T-helper 9 cell (primary cell): ENCODE results near the gene NPW.
"Not testable (repeated sequence)": the region's sequence is repeated elsewhere in the genome, so short reads cannot be mapped to it uniquely, and the experiment has no call there.

Experiments used
- DNase-seq: peaks from one replicate; pipeline ENCODE4 v3.0.0-alpha.2; 2020

NPW gene

DNA sequence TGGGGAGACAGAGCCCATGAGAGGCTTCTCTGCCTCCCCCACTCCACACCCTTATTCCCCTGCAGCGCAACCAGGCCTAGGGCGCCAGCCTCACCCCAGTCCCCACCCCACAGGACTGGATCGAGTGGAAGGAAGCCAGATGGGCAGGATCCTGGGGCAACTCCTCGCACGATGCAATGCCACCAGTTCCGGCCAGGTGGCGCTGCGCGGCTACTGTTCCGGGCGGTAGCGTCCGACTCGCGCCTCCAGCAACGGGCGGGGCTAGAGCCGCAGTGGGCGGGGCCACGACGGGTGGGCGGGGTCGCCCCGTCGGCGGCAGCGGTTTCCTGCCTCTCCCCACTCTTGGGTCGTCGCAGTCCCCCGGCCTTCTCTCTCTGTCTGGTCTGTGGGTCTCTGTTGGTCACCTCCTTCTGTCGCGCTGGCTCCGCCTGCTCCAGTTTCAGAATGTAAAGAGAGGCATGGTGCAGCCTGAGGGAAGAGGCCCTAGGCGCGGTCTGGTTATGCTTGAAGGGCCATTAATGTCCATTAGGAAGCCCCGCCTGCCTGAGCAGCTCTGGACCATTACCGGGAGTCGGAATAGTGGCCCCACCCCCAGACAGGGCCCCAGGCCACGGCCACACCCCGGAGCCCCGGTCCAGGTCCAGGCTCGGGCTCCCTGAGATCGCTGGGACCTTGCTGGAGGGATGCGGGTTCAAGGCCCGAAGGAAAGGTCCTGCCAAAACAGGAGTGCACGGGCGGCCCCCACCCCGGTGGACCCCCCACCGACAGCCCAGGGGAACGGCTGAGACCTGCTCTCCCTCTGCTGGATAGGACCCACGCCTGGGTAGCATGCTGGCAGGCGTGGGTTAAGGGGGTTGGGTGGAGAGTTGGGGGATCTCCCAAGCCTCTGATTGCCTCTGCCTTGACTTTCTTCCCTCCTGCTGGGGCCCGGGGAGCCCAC, 3.8 kb downstream of the NPW start:
- peak; percentile 99 for DNase-seq

DNA sequence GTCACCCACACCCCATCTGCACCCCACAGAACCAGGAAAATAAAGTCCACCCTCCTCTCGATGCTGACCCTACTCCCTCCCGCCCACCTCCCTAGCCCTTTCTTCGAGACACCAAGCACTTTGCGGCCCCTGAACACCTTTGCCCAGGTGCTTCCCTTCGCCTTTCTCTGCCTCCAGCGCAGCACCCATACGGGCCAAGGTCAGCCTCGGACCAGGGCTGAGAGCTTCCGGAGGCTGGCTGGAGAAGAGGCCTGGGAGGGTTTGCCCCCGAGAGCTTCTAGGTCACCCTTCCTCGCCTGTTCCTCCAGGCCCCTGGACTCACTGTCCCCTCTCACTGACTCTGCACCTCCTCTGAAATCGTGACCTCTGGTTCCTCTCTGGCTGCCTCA, 4.4 kb downstream of the NPW start:
- DNase-seq = no peak

DNA sequence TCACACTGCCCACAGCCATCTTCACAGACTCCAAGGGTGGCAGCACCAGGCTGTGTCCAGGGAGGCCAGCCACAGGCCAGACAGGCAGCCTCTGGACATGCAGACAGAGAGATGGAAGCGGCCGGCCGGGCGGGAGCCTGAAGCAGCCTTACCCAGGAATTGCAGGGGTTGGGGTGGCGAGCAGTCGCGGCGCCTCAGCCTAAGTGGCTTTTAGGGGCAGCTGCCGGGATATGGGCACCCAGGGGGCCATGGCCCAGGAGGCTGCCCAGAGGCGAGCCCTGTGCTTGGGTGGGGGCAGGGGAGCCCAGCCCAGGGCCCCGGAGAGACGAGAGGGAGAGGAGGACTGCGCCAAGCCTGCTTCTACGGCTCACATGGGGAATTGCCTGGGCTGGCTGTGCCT, 5.7 kb downstream of the NPW start:
- no peak for DNase-seq

DNA sequence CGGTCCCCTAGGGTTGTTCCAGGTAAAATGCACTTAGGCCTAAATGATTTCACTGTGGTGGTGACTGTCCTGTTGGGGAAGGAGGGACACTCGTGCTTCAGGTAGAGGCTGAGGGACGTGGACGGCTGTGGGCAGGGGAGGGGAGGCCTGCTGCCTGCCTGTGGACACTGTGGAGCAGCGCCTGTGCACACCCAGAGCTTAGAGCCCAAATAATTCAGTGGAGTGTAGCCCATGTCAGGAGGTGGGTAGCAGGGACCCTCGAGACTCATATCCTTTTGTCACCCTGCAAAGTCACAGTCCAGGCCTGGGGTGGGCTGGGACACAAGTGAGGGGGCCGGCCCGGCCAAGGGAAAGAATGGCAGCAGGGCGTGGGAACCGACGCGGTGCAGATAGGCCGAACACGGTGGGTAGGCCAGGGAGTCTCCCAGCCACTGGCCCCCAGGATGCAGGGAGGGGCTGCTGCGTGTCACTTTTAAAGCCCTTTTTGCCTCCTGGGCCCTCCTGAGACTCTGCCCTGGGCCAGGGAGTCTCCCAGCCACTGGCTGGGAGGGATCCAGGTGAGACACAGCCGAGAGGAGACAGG, 6.4 kb downstream of the NPW start:
- DNase-seq = no peak

DNA sequence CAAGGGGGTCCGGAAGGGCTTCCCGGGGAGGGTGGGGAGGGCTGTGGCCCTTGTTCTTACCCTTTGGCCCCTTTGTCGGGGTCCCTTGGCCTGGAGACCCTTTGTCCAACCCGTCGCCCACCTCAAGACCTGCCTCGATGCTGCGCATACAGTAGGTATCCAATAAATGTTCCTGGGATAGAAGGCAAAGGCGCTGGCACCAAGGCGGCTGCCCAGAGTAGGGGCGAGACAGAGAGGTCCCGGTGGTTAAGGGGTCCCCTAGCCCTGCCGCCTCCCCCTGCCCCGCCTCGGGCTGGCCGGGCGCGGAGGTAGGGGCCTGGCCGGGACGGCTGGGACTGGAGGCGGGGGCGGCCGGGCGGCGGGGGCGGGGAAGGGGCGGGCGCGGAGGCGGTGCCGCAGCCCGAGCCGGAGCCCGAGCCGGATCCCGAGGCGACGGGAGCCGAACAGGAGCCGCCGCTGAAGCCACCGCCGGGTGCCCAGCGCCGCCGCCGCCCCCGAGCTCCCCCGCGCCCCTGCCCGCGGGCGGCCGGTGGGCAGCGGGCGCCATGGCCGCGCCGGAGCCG, 7.0 kb downstream of the NPW start, which contains the start of gene NHERF2:
TSS of gene NHERF2 (plus strand) at position 442 of the 563 bp plus-strand sequence. CDS start at position 546, 104 bp downstream.
- peak; percentile 38 for DNase-seq

DNA sequence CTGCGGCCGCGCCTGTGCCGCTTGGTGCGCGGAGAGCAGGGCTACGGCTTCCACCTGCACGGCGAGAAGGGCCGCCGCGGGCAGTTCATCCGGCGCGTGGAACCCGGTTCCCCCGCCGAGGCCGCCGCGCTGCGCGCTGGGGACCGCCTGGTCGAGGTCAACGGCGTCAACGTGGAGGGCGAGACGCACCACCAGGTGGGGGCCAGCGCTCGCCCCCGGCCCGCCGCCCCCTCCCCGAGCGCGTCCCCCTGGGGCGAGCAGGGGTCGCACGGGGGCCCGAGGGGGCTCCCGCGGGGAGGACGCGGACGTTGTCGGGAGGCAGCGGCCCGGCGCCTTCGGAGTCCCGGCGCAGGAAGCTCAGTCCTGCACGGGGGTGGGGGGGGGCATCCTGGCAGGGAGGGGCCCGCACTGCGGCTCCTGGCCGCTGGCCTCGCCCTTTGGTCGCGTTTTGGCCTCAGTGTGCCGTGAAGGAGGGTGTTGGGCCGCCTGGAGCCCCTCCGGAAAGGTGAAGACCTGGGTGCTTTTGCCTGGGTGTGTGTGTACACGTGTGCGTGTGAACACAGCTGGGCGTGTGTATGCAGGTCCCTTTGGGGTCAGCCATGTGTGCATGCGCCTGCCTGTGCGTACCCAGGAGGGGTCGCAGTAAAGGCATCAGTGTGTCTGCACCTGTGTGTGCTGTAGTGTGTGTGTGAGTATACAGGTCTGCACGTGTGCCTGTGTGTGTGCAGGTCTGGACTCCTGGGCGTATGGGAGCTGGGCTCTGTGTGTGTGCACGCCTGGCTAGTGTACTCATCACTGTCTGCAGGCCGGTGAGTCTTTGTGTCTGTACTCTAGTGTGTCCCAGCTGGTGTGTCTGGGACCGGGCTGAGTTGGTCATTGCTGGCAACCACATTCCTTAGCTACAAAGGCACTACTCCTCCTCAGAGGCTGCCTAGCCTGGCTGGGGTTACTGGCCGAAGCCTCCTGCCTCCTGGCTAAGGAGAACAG, 7.7 kb downstream of the NPW start:
- DNase-seq = no peak

DNA sequence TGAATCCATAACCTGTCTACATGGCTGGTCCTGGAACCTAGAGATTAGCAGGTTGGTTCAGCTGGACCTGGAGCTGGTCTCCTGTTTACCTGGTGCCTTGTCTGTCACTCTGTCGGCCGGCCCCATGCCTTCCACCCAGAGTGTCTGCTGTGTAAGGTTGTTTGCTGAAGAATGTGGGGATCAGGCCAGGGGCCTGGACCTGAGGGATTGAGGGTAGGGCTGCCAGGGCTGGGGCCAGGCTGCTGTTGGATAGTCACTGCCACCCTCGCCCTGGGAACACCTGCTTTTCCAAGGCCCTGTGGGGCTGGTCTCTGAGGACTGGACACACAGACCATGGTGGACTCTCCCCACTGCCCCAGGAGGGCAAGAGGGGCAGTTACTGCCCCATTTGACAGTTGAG, 8.6 kb downstream of the NPW start:
- no peak for DNase-seq

DNA sequence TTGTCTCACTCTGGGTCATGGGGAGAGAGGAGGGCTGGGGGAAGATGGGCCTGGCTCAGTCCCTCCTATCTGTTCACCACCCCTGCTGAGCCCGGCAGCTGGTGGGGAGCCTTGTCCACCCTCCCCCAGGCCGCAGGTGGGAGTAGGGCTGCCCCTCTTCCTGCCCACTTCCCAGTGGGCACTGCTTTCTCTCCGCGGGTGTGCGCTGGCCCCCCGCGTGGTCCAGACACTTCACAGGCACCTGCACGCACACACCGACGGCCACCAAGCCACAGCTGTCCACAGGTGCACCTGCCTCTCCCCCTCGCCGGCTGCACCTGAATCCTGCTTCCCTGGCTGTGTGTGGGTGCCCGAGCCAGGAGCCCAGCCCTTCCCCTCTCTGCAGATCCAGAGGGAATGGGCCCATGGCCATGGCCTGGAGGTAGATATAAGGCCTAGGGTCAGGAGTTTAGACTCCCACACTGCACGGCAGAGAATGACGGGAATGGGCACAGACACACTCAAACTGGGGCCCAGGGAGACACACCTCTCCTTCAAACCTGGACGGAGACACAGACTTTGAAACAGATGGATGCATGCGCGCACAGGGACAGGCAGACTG, 9.1 kb downstream of the NPW start:
- DNase-seq = no peak

DNA sequence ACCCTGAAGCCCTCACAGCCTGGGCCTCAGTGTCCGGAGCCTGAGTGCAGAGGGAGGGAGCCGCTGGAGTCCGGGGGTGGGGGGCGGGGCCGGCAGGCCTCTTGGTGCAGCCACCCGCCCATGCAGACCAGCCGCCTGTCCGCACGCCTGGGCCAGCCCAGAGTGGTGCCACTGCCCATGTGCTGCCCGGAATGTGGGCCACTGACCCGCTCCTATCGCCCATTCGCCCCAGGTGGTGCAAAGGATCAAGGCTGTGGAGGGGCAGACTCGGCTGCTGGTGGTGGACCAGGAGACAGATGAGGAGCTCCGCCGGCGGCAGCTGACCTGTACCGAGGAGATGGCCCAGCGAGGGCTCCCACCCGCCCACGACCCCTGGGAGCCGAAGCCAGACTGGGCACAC, 9.8 kb downstream of the NPW start:
- no peak for DNase-seq

DNA sequence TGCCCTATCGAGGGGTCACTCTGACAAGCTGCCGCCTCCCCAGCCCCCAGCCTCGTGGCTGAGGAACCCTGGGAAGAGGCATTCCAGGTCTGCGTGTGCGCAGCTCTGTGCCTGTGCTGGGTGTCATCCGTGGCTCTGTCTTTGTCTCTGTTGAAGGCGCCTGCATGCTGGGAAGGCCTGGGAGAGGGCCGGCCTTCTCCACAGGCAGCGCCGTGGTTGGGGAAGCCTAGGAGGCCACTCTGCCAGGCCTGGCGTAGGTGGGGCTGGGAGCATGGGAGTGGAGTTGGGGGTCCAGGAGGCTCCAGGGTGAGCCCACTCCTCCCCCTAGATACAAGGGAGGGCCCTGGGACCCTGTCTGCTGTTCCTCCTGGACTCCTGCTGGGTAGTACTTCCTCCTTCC, 10.5 kb downstream of the NPW start:
- DNase-seq = no peak

DNA sequence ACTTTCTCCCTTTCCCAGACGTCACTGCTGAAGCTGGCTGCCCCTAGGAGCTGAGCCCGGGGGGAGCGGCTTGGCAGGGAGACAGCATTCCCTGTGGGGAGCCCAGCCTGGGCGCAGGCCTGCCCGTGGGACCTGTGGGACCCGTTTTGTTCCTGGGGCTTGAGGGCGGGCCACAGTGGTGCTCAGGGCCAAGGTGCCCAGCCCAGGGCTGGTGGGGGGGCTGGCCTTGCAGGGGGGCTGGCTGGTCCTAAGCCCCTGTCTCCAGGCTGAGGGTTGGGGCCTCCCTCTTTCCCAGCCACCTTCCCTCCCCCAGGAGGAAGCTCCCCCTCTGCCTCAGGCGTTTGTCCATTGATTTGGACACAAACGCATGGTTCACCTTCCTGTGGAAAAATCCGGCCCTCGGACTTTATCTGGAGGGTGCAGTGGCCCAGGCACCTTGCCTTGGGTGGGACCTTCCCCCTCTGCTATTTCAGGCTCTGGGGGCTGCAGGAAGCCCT, 11.5 kb downstream of the NPW start:
- no peak for DNase-seq

DNA sequence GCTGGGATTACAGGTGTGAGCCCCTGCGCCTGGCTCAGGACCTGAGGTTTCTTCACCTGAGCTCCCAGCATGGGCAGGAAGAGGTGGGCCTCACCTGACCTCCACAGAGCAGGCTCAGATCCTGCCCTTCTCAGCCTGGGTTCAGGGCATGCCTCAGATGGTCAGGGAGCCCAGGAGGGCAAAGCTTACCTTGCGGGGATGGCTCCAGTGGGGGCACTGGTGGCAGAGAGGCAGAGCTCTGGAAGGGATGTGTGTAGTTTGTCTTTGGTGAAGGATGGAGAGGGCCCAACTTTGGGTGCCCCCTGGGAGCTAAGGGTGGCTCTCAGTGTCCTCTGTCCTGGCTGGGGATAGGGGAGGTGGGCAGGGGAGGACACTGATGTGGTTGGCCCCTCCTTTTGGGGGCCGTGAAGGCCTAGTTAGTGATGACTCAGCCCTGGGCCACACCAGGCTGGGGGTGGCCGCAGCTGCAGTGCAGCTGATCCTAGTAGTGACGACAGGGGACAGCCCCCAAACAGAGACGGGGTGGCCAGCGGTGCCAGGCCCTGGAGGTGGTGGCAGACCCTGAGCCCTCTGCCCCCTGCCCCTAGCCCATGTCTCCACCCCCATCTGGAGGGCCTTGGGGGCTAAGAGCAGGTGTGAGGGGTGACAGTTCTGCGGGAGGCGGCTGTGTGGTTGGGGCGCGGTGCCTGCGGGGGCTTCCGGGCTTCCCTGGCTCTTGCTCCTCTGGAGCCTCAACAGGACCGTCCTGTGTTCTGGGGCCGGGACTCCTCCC, 12.9 kb downstream of the NPW start:
- no peak for DNase-seq

DNA sequence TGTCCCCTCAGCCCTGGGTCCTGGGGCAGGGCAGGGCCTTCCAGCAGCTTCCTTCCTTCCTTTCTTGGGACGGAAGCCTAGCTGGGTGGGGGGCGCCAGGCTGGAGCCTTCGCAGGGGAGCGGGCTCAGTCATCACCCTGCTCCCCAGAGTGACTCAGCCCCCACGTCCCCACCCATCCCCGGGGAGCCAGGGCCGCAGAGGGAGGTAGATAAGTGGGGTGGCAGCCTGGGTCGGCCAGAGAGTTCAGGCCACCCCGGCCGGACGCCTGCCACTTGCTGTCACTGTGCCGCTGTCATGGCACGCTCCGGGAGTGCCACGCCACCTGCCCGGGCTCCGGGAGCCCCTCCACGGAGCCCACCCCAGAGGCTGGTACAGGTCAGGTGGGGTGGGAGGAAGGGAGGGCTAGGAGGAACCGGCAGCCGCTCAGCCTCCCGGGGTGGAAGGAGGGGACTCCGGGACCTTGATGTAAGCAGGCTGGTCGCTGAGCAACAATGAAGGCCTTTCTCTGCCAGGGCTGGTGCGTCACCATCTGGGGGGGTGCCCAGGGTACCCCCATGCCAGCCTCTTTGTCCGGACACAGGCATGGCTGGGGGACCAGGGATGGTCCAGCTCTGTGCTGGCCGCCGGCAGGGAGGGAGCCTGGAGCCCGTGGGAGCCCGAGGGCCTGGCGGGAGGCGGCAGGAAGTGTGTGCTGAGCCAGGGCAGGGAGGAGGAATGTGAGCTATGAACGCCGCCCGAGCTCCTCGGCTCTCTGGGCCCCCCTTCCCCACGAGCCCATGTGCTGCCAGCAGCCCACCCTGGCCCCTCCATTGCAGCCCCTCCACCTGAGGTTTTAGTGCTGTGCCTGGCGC, 13.7 kb downstream of the NPW start:
- no peak for DNase-seq

DNA sequence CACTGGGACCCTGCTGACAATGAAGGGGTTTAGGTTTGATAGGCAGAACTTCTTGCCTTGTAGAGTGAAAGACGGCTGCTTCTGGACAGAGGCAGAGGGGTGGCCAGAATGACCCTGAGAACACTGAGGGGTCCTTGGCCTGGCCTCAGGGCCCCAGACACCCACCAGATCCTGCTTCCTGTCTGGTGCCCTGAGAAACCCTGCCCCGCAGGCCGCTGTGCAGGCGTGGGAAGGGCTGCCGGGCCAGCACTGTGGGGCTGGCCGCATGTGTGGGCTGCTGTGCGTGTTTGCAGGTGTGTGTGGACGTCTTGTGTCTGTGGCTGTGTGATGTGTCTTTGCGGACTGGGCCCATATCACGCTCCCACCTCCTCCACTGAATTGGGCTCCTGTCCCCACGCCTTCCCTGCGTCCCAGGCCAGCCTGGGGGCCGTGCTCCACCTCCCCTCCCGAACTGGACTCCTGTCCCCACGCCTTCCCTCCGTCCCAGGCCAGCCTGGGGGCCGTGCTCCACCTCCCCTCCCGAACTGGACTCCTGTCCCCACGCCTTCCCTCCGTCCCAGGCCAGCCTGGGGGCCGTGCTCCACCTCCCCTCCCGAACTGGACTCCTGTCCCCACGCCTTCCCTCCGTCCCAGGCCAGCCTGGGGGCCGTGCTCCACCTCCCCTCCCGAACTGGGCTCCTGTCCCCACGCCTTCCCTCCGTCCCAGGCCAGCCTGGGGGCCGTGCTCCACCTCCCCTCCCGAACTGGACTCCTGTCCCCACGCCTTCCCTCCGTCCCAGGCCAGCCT, 14.5 kb downstream of the NPW start:
- not testable (repeated sequence) for DNase-seq

DNA sequence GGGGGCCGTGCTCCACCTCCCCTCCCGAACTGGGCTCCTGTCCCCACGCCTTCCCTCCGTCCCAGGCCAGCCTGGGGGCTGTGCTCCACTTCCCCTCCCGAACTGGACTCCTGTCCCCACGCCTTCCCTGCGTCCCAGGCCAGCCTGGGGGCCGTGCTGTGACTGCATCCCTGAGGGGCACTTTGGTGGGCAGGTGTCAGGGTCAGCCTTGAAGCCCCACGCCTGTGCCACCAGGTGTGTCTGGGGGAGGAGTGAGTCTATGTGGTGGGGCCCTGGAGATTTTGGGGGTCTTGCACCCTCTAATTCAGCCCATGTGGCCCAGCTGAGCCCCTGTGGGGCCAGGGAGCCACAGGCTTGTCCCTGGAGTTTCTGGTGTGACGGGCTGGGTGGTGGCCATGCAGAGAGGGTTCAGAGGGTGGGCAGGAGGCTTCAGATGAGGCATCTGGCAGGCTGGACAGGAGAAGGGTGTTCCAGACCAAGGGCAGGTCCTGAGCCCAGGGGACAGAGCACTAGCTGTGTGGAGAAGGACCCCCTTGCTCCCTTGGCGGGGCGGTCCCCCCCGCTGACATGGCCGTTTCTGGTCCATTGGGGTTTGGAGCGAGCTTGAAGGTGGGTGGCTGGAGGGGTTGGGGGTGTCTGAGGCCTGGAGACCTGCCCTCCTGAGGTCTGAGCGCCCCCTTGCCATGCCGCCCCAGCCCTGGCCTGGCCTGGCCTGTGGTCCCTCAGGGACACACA, 15.3 kb downstream of the NPW start:
- DNase-seq = no peak

DNA sequence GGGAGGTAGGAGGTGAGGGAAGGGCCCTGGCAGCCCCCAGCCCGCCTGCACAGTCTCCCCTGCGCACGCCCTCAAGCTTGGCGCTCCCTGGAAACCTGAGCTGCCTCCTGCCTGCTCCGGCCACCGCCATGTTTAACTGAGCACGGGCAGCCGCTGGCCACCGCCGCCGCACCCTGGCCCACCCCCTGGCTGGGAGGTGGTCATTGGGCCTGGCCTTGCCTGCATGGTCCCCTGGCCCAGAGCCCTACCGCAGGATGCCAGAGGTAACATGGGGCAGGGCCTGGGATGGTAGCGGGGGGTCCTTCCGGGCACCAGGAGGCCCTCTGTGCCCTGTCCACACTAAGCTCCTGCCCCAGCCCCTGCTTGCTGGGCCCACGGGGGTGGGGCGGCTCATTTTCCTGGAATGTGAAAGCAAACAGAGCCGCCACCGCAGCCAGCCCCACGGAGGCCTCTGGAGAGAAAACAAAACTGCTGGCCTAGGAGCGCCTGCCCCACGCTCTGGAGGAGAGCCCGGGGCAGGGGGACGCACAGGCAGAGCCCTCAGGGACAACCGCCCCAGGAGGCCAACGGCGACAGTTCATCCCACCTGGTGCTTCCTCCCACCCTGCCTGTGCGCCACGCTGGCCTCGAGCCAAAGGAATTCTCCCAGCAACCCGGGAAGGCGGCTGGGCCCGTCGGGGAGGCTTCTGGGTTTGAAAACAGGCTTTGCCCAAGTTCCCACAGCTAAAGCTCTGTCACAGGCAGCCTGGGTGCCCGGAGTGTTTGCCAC, 16.0 kb downstream of the NPW start:
- no peak for DNase-seq

DNA sequence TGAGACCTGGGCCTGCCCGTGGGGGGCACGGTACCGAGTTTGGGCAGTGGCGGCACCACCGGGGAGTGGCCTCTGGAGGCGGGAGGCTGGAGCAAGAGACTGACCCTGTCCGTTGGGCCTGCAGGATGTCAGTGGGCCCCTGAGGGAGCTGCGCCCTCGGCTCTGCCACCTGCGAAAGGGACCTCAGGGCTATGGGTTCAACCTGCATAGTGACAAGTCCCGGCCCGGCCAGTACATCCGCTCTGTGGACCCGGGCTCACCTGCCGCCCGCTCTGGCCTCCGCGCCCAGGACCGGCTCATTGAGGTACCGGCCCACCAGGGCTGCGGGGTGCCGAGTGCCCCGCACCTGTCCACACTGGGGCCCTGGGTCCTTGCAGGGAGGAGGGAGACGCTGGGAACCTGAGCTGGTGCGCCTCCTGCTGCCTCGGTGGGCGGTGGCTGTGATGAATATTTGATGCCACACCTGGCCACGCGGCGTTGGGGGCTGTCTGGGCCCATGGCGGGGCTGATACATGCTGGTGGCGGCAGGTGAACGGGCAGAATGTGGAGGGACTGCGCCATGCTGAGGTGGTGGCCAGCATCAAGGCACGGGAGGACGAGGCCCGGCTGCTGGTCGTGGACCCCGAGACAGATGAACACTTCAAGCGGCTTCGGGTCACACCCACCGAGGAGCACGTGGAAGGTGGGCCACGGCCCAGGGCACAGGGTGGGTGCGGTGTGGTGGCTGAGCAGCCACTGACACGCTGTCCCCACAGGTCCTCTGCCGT, 16.8 kb downstream of the NPW start:
- no peak for DNase-seq
